SU-DHL-6 (cell line): Measurements from ENCODE around the gene STK32C.

Experiments
- H2AFZ ChIP-seq: fragments of 200-600 bp; sonication (generic); 2 replicates; pipeline ENCODE4 v1.6.1; 2014; ENCODE audit warnings: low read depth, mild to moderate bottlenecking, moderate library complexity, mixed read lengths, antibody characterized with exemption, low read length; ENCODE audit not compliant: severe bottlenecking
- H3F3A ChIP-seq: fragments of 200-600 bp; shearing (Covaris generic); 2 replicates; pipeline ENCODE4 v1.6.0; 2016; ENCODE audit warnings: antibody characterized with exemption, mild to moderate bottlenecking; ENCODE audit not compliant: insufficient read depth
- H3K27ac ChIP-seq: fragments of 200-600 bp; sonication (generic); 2 replicates; pipeline ENCODE4 v1.5.1; 2016; ENCODE audit warnings: low read depth, mild to moderate bottlenecking, low read length, moderate library complexity, mixed read lengths
- H3K27me3 ChIP-seq: fragments of 200-600 bp; sonication (generic), shearing (Covaris generic); 2 replicates; pipeline ENCODE4 v1.6.0; 2014; ENCODE audit warnings: mild to moderate bottlenecking, low read length
- H3K36me3 ChIP-seq: fragments of 200-600 bp; sonication (generic); 2 replicates; pipeline ENCODE4 v1.6.1; 2014; ENCODE audit warnings: mild to moderate bottlenecking, low read length, mixed read lengths
- H3K4me2 ChIP-seq: fragments of 300-600, 200-600 bp; shearing (Covaris generic), sonication (generic); 2 replicates; pipeline ENCODE4 v1.6.0; 2014; ENCODE audit warnings: low read length, low read depth, mild to moderate bottlenecking; ENCODE audit not compliant: poor library complexity, severe bottlenecking
- H3K4me3 ChIP-seq: fragments of 200-600 bp; sonication (generic); 2 replicates; pipeline ENCODE4 v1.5.1; 2014; ENCODE audit warnings: antibody characterized with exemption, low read length, mild to moderate bottlenecking, mixed read lengths; ENCODE audit not compliant: insufficient read depth, poor library complexity, severe bottlenecking
- H3K79me2 ChIP-seq: fragments of 200-600 bp; sonication (generic); 2 replicates; pipeline ENCODE4 v1.6.1; 2014; ENCODE audit warnings: mild to moderate bottlenecking, low read length, moderate library complexity; ENCODE audit not compliant: insufficient read depth
- H3K9ac ChIP-seq: fragments of 200-600 bp; sonication (generic); 2 replicates; pipeline ENCODE4 v1.7.0; 2014; ENCODE audit warnings: mild to moderate bottlenecking, low read length
- H3K9me2 ChIP-seq: fragments of 200-600 bp; sonication (generic); replicated peaks from 2 replicates; pipeline ENCODE4 v1.6.1; 2014; ENCODE audit warnings: low read length; ENCODE audit not compliant: insufficient read depth
- H3K9me3 ChIP-seq: fragments of 200-600 bp; sonication (generic); 2 replicates; pipeline ENCODE4 v1.6.1; 2014; ENCODE audit warnings: low read length, mixed read lengths; ENCODE audit not compliant: insufficient read depth
- H4K20me1 ChIP-seq: fragments of 200-600 bp; sonication (generic); 2 replicates; pipeline ENCODE4 v1.6.1; 2014; ENCODE audit warnings: low read depth, mild to moderate bottlenecking, antibody characterized with exemption, low read length, moderate library complexity, mixed read lengths
- EZH2phosphoT487 ChIP-seq: fragments of 200-600 bp; sonication (generic), shearing (Covaris generic); conservative IDR thresholded peaks from 2 replicates; pipeline ENCODE4 v1.6.1; 2018; ENCODE audit warnings: mild to moderate bottlenecking, antibody characterized with exemption, low read length, moderate library complexity, mixed read lengths
- TF ChIP-seq, protein P1 (sequence below): fragments of 200-600 bp; sonication (generic); IDR thresholded peaks from one replicate; pipeline ENCODE4 v1.5.1; 2017; ENCODE audit warnings: antibody characterized with exemption, mild to moderate bottlenecking, low read length, moderate library complexity; ENCODE audit not compliant: insufficient read depth, poor library complexity, severe bottlenecking

Gene STK32C

GRCh38 chr10:132240581-132240980 lies 67.2 kb downstream of the STK32C start:
- Histone ChIP-seq H3K9me3 (no peaks in the 10 kb centered on the region), H3K79me2 (no peaks in the 10 kb centered on the region), H3K27me3 (no peaks in the 10 kb centered on the region), H4K20me1 (no peaks in the 10 kb centered on the region), H3K4me2 (no peak overlapping the region), H3K9ac (no peak overlapping the region), H3F3A (no peaks in the 10 kb centered on the region), H2AFZ (no peak overlapping the region), H3K4me3 (no peak overlapping the region), H3K36me3 (no peaks in the 10 kb centered on the region), H3K9me2 (no peaks in the 10 kb centered on the region), H3K27ac (no peak overlapping the region)
- TF ChIP-seq EZH2phosphoT487 = no peak
- TF ChIP-seq, protein P1, sequence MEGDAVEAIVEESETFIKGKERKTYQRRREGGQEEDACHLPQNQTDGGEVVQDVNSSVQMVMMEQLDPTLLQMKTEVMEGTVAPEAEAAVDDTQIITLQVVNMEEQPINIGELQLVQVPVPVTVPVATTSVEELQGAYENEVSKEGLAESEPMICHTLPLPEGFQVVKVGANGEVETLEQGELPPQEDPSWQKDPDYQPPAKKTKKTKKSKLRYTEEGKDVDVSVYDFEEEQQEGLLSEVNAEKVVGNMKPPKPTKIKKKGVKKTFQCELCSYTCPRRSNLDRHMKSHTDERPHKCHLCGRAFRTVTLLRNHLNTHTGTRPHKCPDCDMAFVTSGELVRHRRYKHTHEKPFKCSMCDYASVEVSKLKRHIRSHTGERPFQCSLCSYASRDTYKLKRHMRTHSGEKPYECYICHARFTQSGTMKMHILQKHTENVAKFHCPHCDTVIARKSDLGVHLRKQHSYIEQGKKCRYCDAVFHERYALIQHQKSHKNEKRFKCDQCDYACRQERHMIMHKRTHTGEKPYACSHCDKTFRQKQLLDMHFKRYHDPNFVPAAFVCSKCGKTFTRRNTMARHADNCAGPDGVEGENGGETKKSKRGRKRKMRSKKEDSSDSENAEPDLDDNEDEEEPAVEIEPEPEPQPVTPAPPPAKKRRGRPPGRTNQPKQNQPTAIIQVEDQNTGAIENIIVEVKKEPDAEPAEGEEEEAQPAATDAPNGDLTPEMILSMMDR = no peak

- no peak for TF ChIP-seq EZH2phosphoT487
- TF ChIP-seq, protein P1 = no peak
Observed at GRCh38 chr10:132240156-132240555, 67.6 kb downstream of the STK32C start.

GRCh38 chr10:132239126-132240031 lies 68.4 kb downstream of the STK32C start:
- no peak overlapping the region for H3K4me3 ChIP-seq
- no peaks in the 10 kb centered on the region for H3K36me3 ChIP-seq
- H3K9me2 ChIP-seq = no peaks in the 10 kb centered on the region
- H3K4me2 ChIP-seq = no peak overlapping the region
- no peaks in the 10 kb centered on the region for H3K79me2 ChIP-seq
- no peaks in the 10 kb centered on the region for H3K9me3 ChIP-seq
- no peaks in the 10 kb centered on the region for H3K27me3 ChIP-seq
- H3K27ac ChIP-seq = no peak overlapping the region
- TF ChIP-seq, protein P1 = no peak
- TF ChIP-seq EZH2phosphoT487 = no peak
- no peaks in the 10 kb centered on the region for H4K20me1 ChIP-seq
- no peak overlapping the region for H2AFZ ChIP-seq
- H3K9ac ChIP-seq = no peak overlapping the region
- no peaks in the 10 kb centered on the region for H3F3A ChIP-seq

More at GRCh38 chr10:132240156-132240555, 67.6 kb downstream of the STK32C start:
- no peaks in the 10 kb centered on the region for H4K20me1 ChIP-seq
- H3K9me3 ChIP-seq = no peaks in the 10 kb centered on the region
- H3F3A ChIP-seq = no peaks in the 10 kb centered on the region
- H3K9me2 ChIP-seq = no peaks in the 10 kb centered on the region
- H3K79me2 ChIP-seq = no peaks in the 10 kb centered on the region
- H2AFZ ChIP-seq = no peak overlapping the region
- no peaks in the 10 kb centered on the region for H3K36me3 ChIP-seq
- H3K4me3 ChIP-seq = no peak overlapping the region
- H3K27ac ChIP-seq = no peak overlapping the region
- H3K4me2 ChIP-seq = no peak overlapping the region
- H3K9ac ChIP-seq = no peak overlapping the region
- H3K27me3 ChIP-seq = no peaks in the 10 kb centered on the region
